GM12878 (cell line): Measurements from ENCODE around the gene L1CAM. TPM values are rescaled to one million over a fixed set of nuclear protein-coding genes. Genes with fewer than 3 reads are reported as not detected.

ENCODE experiments used
- ATAC-seq: fragments of 200-7000 bp; cut with Tn5 transposase; 3 replicates; pipeline ENCODE4 v1.9.1; 2020; ENCODE audit warnings: mild to moderate bottlenecking, moderate library complexity
- BruUV-seq: library from RNA; stranded (reverse); fragments of 400-500 nt; replicated peaks from 2 replicates; lab custom pipeline; 2021; lab: Mats Ljungman, UMichigan
- CTCF ChIA-PET: fragments of 300-600 bp; sonication (Branson Sonifier 250); formaldehyde crosslinking; extraction: SDS; loops from one replicate; lab custom pipeline; 2021; ENCODE audit warnings: inconsistent platforms; lab: Yijun Ruan, JAX
- POLR2A ChIA-PET: fragments of 350-600 bp; formaldehyde crosslinking; extraction: SDS; loops from one replicate; lab custom pipeline; 2021; ENCODE audit warnings: inconsistent platforms; lab: Charles Lee
- RAD21 ChIA-PET: fragments of 300-600 bp; sonication (Branson Sonifier 250); formaldehyde crosslinking; loops from one replicate; lab custom pipeline; 2023; ENCODE audit warnings: antibody characterized with exemption; ENCODE audit not compliant: unreplicated experiment; lab: Charles Lee
- SMC1A ChIA-PET: fragments of 300-600 bp; sonication (Branson Sonifier 250); formaldehyde crosslinking; loops from one replicate; lab custom pipeline; 2023; ENCODE audit not compliant: unreplicated experiment, uncharacterized antibody; lab: Charles Lee
- DNase-seq: peaks from one replicate; pipeline ENCODE4 v3.0.0-alpha.2; 2011; ENCODE audit warnings: low read depth, low spot score
- FAIRE-seq: peaks from 3 replicates; lab custom pipeline; 2011; peaks lifted over from hg19 to GRCh38; lab: Jason Lieb, UNC
- H2AFZ ChIP-seq: 2 replicates; pipeline ENCODE4 v1.6.0; 2011; ENCODE audit warnings: low read depth, low read length, control low read depth; ENCODE audit not compliant: control insufficient read depth
- H3K27ac ChIP-seq: 2 replicates; pipeline ENCODE4 v1.5.1; 2011; ENCODE audit warnings: control low read depth; ENCODE audit not compliant: control insufficient read depth, insufficient read depth
- H3K27me3 ChIP-seq, 2 experiments: replicated peaks in 1 of 2; 2 replicates each; pipeline versions ENCODE4 v1.6.0 to v1.6.1; 2011; ENCODE audit warnings: low read length in 1 of 2; ENCODE audit not compliant: control insufficient read depth in 2 of 2, insufficient read depth in 2 of 2
- H3K36me3 ChIP-seq, 2 experiments: 2 replicates each; pipeline ENCODE4 v1.5.1; 2011; ENCODE audit warnings: low read length in 1 of 2; ENCODE audit not compliant: control insufficient read depth in 2 of 2, insufficient read depth in 2 of 2
- H3K4me1 ChIP-seq: 2 replicates; pipeline ENCODE4 v1.6.1; 2011; ENCODE audit warnings: mild to moderate bottlenecking, low read length, moderate library complexity, mixed read lengths; ENCODE audit not compliant: control insufficient read depth, insufficient read depth
- H3K4me2 ChIP-seq: 2 replicates; pipeline ENCODE4 v1.6.0; 2011; ENCODE audit warnings: control low read depth; ENCODE audit not compliant: control insufficient read depth, insufficient read depth
- H3K4me3 ChIP-seq: fragments of 200-600 bp; sonication (generic); 2 replicates; pipeline ENCODE4 v1.5.1; 2016
- H3K79me2 ChIP-seq: 2 replicates; pipeline ENCODE4 v1.6.0; 2011; ENCODE audit warnings: low read length; ENCODE audit not compliant: control insufficient read depth, insufficient read depth
- H3K9ac ChIP-seq: 2 replicates; pipeline ENCODE4 v1.8.0; 2011; ENCODE audit warnings: low read length, control low read depth, mixed read lengths; ENCODE audit not compliant: control insufficient read depth, insufficient read depth
- H3K9me3 ChIP-seq: replicated peaks from 3 replicates; pipeline ENCODE4 v1.5.1; 2011; ENCODE audit warnings: mild to moderate bottlenecking, low read length; ENCODE audit not compliant: control insufficient read depth, insufficient read depth
- H4K20me1 ChIP-seq: 2 replicates; pipeline ENCODE4 v1.6.0; 2011; ENCODE audit not compliant: control insufficient read depth, insufficient read depth
- ETV6 ChIP-seq, 2 experiments: fragments of 450-650 bp in 1 of 2; IDR thresholded peaks in 1 of 2; conservative IDR thresholded peaks in 1 of 2; 2 replicates each; pipeline ENCODE4 v1.6.1; 2014; ENCODE audit warnings: antibody characterized with exemption in 1 of 2, borderline replicate concordance in 1 of 2, low read depth in 1 of 2, mild to moderate bottlenecking in 1 of 2, moderate library complexity in 1 of 2
- FOXK2 ChIP-seq: fragments of 450-650 bp; IDR thresholded peaks from 2 replicates; pipeline ENCODE4 v1.6.1; 2017; ENCODE audit warnings: mild to moderate bottlenecking, moderate library complexity
- GATAD2B ChIP-seq: fragments of 450-650 bp; conservative IDR thresholded peaks from 2 replicates; pipeline ENCODE4 v1.6.1; 2017; ENCODE audit warnings: low read depth, mild to moderate bottlenecking, moderate library complexity
- KLF5 ChIP-seq: fragments of 450-650 bp; IDR thresholded peaks from 2 replicates; pipeline ENCODE4 v1.6.1; 2014; ENCODE audit warnings: mild to moderate bottlenecking; ENCODE audit not compliant: partially characterized antibody
- SIN3A ChIP-seq: IDR thresholded peaks from 2 replicates; pipeline ENCODE4 v1.6.1; 2012; ENCODE audit warnings: low read depth, low read length, improper control_type of control experiment
- SUPT20H ChIP-seq: IDR thresholded peaks from 2 replicates; pipeline ENCODE4 v1.6.1; 2011; ENCODE audit warnings: low read depth, mild to moderate bottlenecking, low read length, moderate library complexity, borderline replicate concordance; ENCODE audit not compliant: control insufficient read depth
- WGBS: methylation state at CpG from one replicate; pipeline ENCODE4 v1.1.6; 2016; ENCODE audit warnings: low lambda C conversion rate; ENCODE audit not compliant: insufficient replicate concordance, insufficient coverage; ENCODE audit errors: missing lambda C conversion rate; 5-methylcytosine and 5-hydroxymethylcytosine counted together
- in situ Hi-C: fragments of 300-500 bp; cut with MboI; formaldehyde crosslinking; loops from 9 replicates; pipeline ENCODE4 v1.14.3; 2018; ENCODE audit warnings: mixed read lengths
- intact Hi-C: fragments of 100-400 bp; cut with micrococcal nuclease; formaldehyde crosslinking; loops from one replicate; pipeline ENCODE4 v1.14.2; 2022; ENCODE audit not compliant: unreplicated experiment
- polyA plus RNA-seq, 11 experiments: library from polyadenylated mRNA; depleted of rRNA in 4 of 11; unstranded in 6 of 11; stranded (reverse) in 5 of 11; fragments of >200 nt; fragmentation: Nextera tagmentation in 4 of 11; fragmentation: Illumina TruSeq in 1 of 11; extraction: Ambion mirVana in 4 of 11; extraction: Trizol in 1 of 11; gene quantifications; 1 replicate in 1 of 11; 2 replicates in 10 of 11; pipeline versions ENCODE4 v1.2.1 to v1.2.3, GENCODE V29; 2011 to 2016; ENCODE audit warnings: inconsistent platforms in 2 of 11, missing spikeins in 2 of 11, low read depth in 1 of 11
- total RNA-seq, 4 experiments: library from RNA; depleted of rRNA in 3 of 4; stranded (reverse); fragments of >200 nt in 3 of 4; fragmentation: Illumina TruSeq in 1 of 4; extraction: Trizol in 1 of 4; gene quantifications; 2 replicates each; pipeline versions ENCODE4 v1.2.1 to v1.2.3, GENCODE V29; 2013 to 2021
- TF ChIP-seq, protein P1 (sequence below): IDR thresholded peaks from 2 replicates; pipeline ENCODE4 v1.6.1; 2011; ENCODE audit warnings: low read depth, mild to moderate bottlenecking, low read length, moderate library complexity, borderline replicate concordance; ENCODE audit errors: extremely low read depth
- TF ChIP-seq, protein P2 (sequence below): fragments of 450-650 bp; formaldehyde crosslinking; IDR thresholded peaks from 2 replicates; pipeline ENCODE4 v1.4.0; 2022; ENCODE audit warnings: mild to moderate bottlenecking, moderate library complexity

Gene L1CAM
- total and polyA plus RNA-seq, 10 of the 15 experiments (the other 5 are each of a cell fraction or from before 2014, with no cell fraction given) = 0.01 to 0.64 (median 0.09) TPM; not detected in 5

DNA sequence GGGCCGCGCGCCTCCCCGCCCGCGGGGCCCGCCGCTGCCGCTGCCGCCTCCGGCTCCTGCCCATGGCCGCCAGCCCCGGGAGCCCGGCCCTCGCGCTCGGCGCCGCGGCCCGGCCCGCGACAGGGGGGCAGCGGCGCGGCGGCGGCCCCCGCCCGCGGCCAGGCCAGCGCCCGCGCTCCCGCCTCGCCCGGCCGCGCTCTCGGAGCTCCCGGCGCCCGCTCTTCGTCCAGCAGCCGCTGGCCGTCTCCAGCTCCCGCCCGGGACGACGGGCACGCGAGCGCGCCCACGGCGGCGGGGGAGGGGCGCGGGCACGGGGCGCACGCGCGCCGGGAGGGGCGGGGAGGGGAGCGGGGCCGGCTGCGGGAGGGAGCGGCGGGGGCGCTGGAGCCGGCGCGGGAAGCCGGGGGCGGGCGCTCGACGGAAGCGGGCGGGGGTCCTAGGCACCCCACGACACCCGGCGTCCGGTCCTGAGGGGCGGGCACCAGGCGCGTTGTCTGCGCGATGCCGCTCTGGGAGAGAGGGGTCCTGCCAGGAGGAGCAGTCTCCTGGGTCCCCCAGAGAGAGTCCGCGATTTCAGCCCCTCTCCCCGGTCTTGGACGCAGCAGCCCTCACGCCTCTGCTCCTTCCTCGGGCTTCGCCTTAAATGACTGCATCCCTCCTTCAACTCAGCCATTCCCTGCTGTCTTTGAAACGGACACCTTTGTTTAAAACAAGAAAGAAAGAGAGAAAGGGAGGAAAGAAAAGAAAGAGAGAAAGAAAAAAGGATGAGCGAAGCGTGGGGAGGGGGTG is 55.1 kb downstream of the L1CAM start:
- H3K4me3 ChIP-seq = no peak overlapping the region
- no peaks in the 10 kb centered on the region; a peak in 1 of 4 replicates for H3K27me3 ChIP-seq
- RAD21 ChIA-PET = no interaction called here
- DNase-seq (no peak), FAIRE-seq (no peak), ATAC-seq (no peak)
- POLR2A ChIA-PET = no interaction called here
- no peak overlapping the region for H3K9ac ChIP-seq
- no peaks in the 10 kb centered on the region for H3K4me1 ChIP-seq
- BruUV-seq = no TSS peak
- TF ChIP-seq SUPT20H = no peak
- TF ChIP-seq, protein P1, sequence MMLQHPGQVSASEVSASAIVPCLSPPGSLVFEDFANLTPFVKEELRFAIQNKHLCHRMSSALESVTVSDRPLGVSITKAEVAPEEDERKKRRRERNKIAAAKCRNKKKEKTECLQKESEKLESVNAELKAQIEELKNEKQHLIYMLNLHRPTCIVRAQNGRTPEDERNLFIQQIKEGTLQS = no peak
- TF ChIP-seq GATAD2B = no peak
- TF ChIP-seq FOXK2 = no peak
- TF ChIP-seq ETV6 (conservative IDR thresholded peaks at IDR 0.05 in 1 of 2, IDR thresholded peaks at IDR 0.05 in 1 of 2; ENCODE audit: borderline replicate concordance in 1 of 2, low read depth in 1 of 2) = no peak
- no peak for TF ChIP-seq KLF5
- TF ChIP-seq, protein P2, sequence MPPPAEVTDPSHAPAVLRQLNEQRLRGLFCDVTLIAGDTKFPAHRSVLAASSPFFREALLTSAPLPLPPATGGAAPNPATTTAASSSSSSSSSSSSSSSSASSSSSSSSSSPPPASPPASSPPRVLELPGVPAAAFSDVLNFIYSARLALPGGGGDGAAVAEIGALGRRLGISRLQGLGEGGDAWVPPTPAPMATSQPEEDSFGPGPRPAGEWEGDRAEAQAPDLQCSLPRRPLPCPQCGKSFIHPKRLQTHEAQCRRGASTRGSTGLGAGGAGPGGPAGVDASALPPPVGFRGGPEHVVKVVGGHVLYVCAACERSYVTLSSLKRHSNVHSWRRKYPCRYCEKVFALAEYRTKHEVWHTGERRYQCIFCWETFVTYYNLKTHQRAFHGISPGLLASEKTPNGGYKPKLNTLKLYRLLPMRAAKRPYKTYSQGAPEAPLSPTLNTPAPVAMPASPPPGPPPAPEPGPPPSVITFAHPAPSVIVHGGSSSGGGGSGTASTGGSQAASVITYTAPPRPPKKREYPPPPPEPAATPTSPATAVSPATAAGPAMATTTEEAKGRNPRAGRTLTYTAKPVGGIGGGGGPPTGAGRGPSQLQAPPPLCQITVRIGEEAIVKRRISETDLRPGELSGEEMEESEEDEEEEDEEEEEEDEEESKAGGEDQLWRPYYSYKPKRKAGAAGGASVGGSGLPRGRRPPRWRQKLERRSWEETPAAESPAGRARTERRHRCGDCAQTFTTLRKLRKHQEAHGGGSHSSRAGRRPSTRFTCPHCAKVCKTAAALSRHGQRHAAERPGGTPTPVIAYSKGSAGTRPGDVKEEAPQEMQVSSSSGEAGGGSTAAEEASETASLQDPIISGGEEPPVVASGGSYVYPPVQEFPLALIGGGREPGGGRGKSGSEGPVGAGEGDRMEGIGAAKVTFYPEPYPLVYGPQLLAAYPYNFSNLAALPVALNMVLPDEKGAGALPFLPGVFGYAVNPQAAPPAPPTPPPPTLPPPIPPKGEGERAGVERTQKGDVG (CRISPR knock-in tag) = no peak
- no peak for TF ChIP-seq SIN3A
- no peaks in the 10 kb centered on the region for H3K36me3 ChIP-seq
- H3K27ac ChIP-seq = no peak overlapping the region
- H2AFZ ChIP-seq = no peak overlapping the region
- intact Hi-C loops = no loop called here
- in situ Hi-C loops = no loop called here
- no peak overlapping the region for H3K4me2 ChIP-seq
- no peaks in the 10 kb centered on the region; the same call in 2 of the 3 replicates for H3K9me3 ChIP-seq
- CTCF ChIA-PET = no interaction called here
- SMC1A ChIA-PET = no interaction called here
- H4K20me1 ChIP-seq = no peaks in the 10 kb centered on the region
- WGBS = 53% methylated on average over 24 of the region's 102 CpGs
- H3K79me2 ChIP-seq = no peaks in the 10 kb centered on the region
